ENCODE results near the gene RSPH3. TPM values are rescaled to one million over a fixed set of nuclear protein-coding genes. Genes with fewer than 3 reads are reported as not detected.

The RSPH3 gene
- total RNA-seq, 4 donors from 2014 or later: 16.8 to 22.5 (median 20.2) TPM

GRCh38 chr6:158938220-158938619 lies 61.8 kb downstream of the RSPH3 start:
- Histone ChIP-seq H3K4me3 (replicated peaks in 1 of 3) (no peak overlapping the region), H3K4me1 (no peaks in the 10 kb centered on the region), H3K27me3 (no peaks in the 10 kb centered on the region), H3K9me3 (no peaks in the 10 kb centered on the region), H3K27ac (no peak overlapping the region), H3K36me3 (no peaks in the 10 kb centered on the region)
- intact Hi-C loops (cut with DNase I): no loop called here
- no peak for TF ChIP-seq POLR2A (IDR thresholded peaks at IDR 0.05)
- no peak for TF ChIP-seq CTCF (IDR thresholded peaks at IDR 0.05)
- WGBS, 2 donors: 79 to 88% methylated on average over 11 of the region's 11 CpGs
- no peak for DNase-seq

GRCh38 chr6:158934157-158934556 lies 65.8 kb downstream of the RSPH3 start:
- Histone ChIP-seq H3K27me3 (no peaks in the 10 kb centered on the region), H3K4me1 (no peaks in the 10 kb centered on the region), H3K4me3 (replicated peaks in 1 of 3) (no peak overlapping the region), H3K36me3 (no peaks in the 10 kb centered on the region), H3K9me3 (no peaks in the 10 kb centered on the region), H3K27ac (no peak overlapping the region)
- TF ChIP-seq CTCF (IDR thresholded peaks at IDR 0.05): no peak
- TF ChIP-seq POLR2A (IDR thresholded peaks at IDR 0.05): no peak
- DNase-seq: no peak
- intact Hi-C loops (cut with DNase I): no loop called here
- 86 to 88% methylated on average over 5 of the region's 5 CpGs for WGBS, 2 donors

- WGBS, 2 donors: 78 to 85% methylated on average over 4 of the region's 4 CpGs
- H3K27ac ChIP-seq: no peak overlapping the region
- H3K9me3 ChIP-seq: no peaks in the 10 kb centered on the region
- no peaks in the 10 kb centered on the region for H3K4me1 ChIP-seq
- TF ChIP-seq POLR2A (IDR thresholded peaks at IDR 0.05) (no peak), CTCF (IDR thresholded peaks at IDR 0.05) (no peak)
- DNase-seq: no peak
- no peaks in the 10 kb centered on the region for H3K36me3 ChIP-seq
- intact Hi-C loops (cut with DNase I): no loop called here
- no peak overlapping the region for H3K4me3 ChIP-seq (replicated peaks in 1 of 3)
- H3K27me3 ChIP-seq: no peaks in the 10 kb centered on the region
Observed at GRCh38 chr6:158933079-158933595, 66.9 kb downstream of the RSPH3 start.

- H3K4me3 ChIP-seq (replicated peaks in 1 of 3): no peak overlapping the region
- intact Hi-C loops (cut with DNase I): no loop called here
- WGBS, 2 donors: 93 to 98% methylated on average over 2 of the region's 2 CpGs
- DNase-seq: no peak
- TF ChIP-seq POLR2A (IDR thresholded peaks at IDR 0.05) (no peak), CTCF (IDR thresholded peaks at IDR 0.05) (no peak)
- no peaks in the 10 kb centered on the region for H3K9me3 ChIP-seq
- no peak overlapping the region for H3K27ac ChIP-seq
- no peaks in the 10 kb centered on the region for H3K27me3 ChIP-seq
- H3K36me3 ChIP-seq: no peaks in the 10 kb centered on the region
- no peaks in the 10 kb centered on the region for H3K4me1 ChIP-seq
Observed at GRCh38 chr6:158928068-158928467, 71.9 kb downstream of the RSPH3 start.

GRCh38 chr6:158926414-158926813 lies 73.6 kb downstream of the RSPH3 start:
- H3K4me3 ChIP-seq (replicated peaks in 1 of 3): no peak overlapping the region
- DNase-seq: no peak
- intact Hi-C loops (cut with DNase I): no loop called here
- 89 to 92% methylated on average over 6 of the region's 6 CpGs for WGBS, 2 donors
- H3K36me3 ChIP-seq: no peaks in the 10 kb centered on the region
- no peaks in the 10 kb centered on the region for H3K27me3 ChIP-seq
- no peak for TF ChIP-seq CTCF (IDR thresholded peaks at IDR 0.05)
- no peak for TF ChIP-seq POLR2A (IDR thresholded peaks at IDR 0.05)
- H3K27ac ChIP-seq: no peak overlapping the region
- no peaks in the 10 kb centered on the region for H3K4me1 ChIP-seq
- H3K9me3 ChIP-seq: no peaks in the 10 kb centered on the region
